Measurements from ENCODE around the gene KCTD3.

DNA sequence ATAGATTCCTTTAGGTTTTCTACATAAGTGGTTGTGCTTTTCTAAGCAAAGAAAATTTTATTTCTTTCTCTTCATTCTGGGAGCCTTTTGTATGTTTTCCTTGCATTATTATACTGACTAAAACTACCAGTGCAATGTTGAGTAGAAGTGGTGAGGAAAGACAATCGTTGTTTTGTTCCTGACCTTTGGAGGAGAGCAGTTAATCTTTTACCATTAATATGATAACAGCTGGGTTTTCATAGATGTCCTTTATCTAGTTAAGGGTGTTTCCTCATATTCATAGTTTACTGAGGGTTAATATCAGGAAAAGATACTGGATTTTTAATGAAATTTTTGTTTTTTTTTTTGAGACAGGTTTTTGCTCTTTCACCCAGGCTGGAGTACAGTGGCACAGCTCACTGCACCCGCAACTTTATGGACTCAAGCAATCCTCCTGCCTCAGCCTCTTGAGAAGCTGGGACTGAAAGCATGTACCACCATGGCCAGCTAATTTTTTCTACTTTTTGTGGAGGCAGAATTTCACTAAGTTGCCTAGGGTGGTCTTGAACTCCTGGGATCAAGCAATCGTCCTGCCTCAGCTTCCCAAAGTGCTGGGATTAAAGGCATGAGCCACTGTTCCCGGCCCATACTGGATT, 9.0 kb upstream of the KCTD3 start:
- no peak for TF ChIP-seq CTCF (IDR thresholded peaks at IDR 0.05)
- TF ChIP-seq POLR2A (IDR thresholded peaks at IDR 0.05): no peak
